22Rv1 (cell line): Measurements from ENCODE around the gene PCDHGB5.

Source experiments
- CTCF ChIP-seq: fragments of 450-650 bp; IDR thresholded peaks from 2 replicates; pipeline ENCODE4 v1.5.1; 2017; ENCODE audit warnings: mild to moderate bottlenecking
- ZFX ChIP-seq: fragments of 450-650 bp; IDR thresholded peaks from 2 replicates; pipeline ENCODE4 v1.6.1; 2017; ENCODE audit warnings: antibody characterized with exemption, borderline replicate concordance

- TF ChIP-seq CTCF (no peak), ZFX (no peak)
Measured at GRCh38 chr5:141434006-141434405, 36.3 kb downstream of the PCDHGB5 start.
